CD4-positive, alpha-beta T cell treated with Interleukin-4 for 1 hour (primary cell): Measurements from ENCODE around the gene GPANK1.

Source experiments
- DNase-seq, 2 donors: peaks; one replicate each; pipeline ENCODE4 v3.0.0-alpha.2; 2020 to 2022

Gene GPANK1

DNA sequence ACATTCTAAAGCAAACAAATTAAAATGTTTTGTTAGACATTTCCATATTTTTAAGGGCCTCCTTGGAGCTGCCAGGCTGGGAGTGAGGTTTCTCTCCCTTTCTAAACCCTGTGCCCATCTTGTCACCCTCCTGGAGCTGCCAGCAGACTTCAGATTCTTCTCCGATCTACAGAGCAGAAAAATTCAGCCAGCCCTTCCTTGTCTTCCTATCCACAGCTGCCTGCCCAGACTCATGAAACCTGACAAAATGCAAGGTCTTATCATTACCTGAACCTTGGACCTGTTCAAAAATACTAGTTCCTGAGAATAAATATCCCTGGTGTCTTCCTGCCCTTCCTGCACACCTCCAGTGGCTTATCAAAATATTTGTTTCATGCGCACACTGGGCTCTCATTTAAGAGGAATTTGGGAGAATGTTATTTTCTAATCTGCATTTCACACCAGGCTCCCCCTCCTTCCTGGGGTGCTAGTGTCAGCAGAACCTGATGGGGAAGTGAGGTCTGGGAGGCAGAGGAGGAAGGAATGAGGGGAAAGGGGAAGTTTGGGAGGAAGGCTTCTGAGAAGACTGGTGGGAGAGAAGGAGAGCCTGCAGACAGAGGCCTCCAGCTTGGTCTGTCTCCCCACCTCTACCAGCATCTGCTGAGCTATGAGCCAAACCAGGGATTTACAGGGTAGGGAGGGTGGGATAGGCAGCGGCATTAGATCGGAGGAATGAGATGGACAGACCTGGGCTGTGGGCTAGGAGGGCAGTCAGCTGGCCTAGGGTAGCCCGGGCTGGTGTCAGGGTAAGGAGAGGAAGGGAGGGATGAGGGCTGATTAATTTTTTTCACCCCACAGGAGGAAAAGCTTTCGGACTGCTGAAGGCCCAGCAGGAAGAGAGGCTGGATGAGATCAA lies 49.9 kb downstream of the GPANK1 start, which contains the start of gene AIF1:
Gene AIF1 (plus strand): TSS at position 551 of the 895 bp plus-strand sequence. CDS start 96 bp downstream, at position 647.
- peak in 1 of 2 donors; percentile 30 for DNase-seq

DNA sequence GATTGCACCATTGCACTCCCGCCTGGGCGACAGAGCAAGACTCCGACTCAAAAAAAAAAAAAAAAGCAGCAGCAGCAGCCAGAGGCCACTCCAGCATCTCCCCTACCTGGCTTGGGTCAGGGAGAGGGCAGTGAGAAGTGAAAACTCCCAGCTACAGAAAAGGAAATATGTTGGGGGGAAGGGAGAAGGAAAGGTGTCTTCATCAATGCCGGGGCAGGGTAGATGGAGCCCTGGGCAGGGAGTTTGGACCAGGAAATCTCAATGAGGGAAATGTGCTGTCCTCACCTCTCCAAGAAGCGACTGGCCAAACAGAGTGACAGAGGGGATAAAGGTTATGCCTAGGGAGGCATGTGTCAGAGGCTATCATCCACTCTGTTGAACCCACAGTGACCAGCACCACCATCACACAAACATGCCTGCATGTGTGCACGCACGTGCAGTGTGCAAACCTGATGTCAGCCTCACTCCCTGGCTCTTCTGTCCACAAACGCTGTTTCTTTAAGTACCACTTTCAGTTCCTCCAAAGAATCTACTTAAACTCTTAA lies 50.6 kb downstream of the GPANK1 start:
- peak in 1 of 2 donors; percentile 34 for DNase-seq
